Glutamatergic neuron (in vitro differentiated cells): ENCODE data around the gene FAM171A1. TPM values are rescaled to one million over a fixed set of nuclear protein-coding genes. Genes with fewer than 3 reads are reported as not detected.

Experiments used
- DNase-seq: peaks from one replicate; pipeline ENCODE4 v3.0.0; 2022
- H3K27ac Mint-ChIP-seq: one replicate; pipeline ENCODE4 v1.8.0; 2020; ENCODE audit warnings: mild to moderate bottlenecking, mixed read lengths, inconsistent platforms; ENCODE audit not compliant: unreplicated experiment
- H3K27me3 Mint-ChIP-seq: one replicate; pipeline ENCODE4 v1.8.0; 2020; ENCODE audit warnings: mild to moderate bottlenecking, moderate library complexity, mixed read lengths, inconsistent platforms; ENCODE audit not compliant: unreplicated experiment
- H3K36me3 Mint-ChIP-seq: one replicate; pipeline ENCODE4 v1.8.0; 2020; ENCODE audit warnings: mild to moderate bottlenecking, mixed read lengths, inconsistent platforms; ENCODE audit not compliant: unreplicated experiment
- H3K4me1 Mint-ChIP-seq: one replicate; pipeline ENCODE4 v1.8.0; 2020; ENCODE audit warnings: mild to moderate bottlenecking, low read depth, mixed read lengths, inconsistent platforms; ENCODE audit not compliant: unreplicated experiment
- H3K4me3 Mint-ChIP-seq: one replicate; pipeline ENCODE4 v1.8.0; 2020; ENCODE audit warnings: mild to moderate bottlenecking, mixed read lengths, inconsistent platforms; ENCODE audit not compliant: unreplicated experiment
- H3K9me3 Mint-ChIP-seq: one replicate; pipeline ENCODE4 v1.8.0; 2020; ENCODE audit warnings: mild to moderate bottlenecking, moderate library complexity, mixed read lengths, inconsistent platforms; ENCODE audit not compliant: unreplicated experiment
- CTCF ChIP-seq: fragments of 200-600 bp; sonication (generic); IDR thresholded peaks from one replicate; pipeline ENCODE4 v1.5.0; 2021; ENCODE audit not compliant: partially characterized antibody, unreplicated experiment
- total RNA-seq: library from RNA; stranded (reverse); fragmentation: NEBNext Ultra II Directional; extraction: Animal tissue kit (Norgen Biotek cat#: 25700); gene quantifications from one replicate; pipeline ENCODE4 v1.2.1, GENCODE V29; 2021; ENCODE audit not compliant: unreplicated experiment

FAM171A1 gene
- total RNA-seq, 1 donor from 2014 or later: 186 TPM

GRCh38 chr10:15230257-15230656 is 140.8 kb downstream of the FAM171A1 start:
- Mint-ChIP-seq H3K4me3 (no peak overlapping the region), H3K9me3 (peaks cover 10% of the 10 kb centered on the region), H3K27ac (no peak overlapping the region), H3K4me1 (peaks cover 17% of the 10 kb centered on the region), H3K27me3 (peaks cover 9% of the 10 kb centered on the region), H3K36me3 (peaks cover 11% of the 10 kb centered on the region)
- TF ChIP-seq CTCF: no peak
- no peak for DNase-seq

DNA sequence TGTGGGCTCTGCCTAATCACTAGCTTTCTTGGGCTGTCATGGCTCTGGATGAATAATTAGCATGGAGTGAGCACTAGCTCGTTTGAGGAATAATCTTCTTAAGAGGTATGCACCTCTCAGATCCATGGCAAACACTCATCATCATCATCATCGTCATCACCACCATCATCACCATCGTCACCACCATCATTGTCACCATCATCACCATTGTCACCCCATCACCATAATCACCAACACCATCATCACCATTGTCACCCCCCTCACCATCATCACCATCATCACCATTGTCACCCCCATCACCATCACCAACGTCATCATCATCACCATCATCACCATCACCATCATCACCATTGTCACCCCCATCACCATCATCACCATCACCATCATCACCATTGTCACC is 141.8 kb downstream of the FAM171A1 start:
- no peak for DNase-seq
- Mint-ChIP-seq H3K4me3 (no peak overlapping the region), H3K9me3 (peaks cover 18% of the 10 kb centered on the region), H3K27ac (no peak overlapping the region), H3K36me3 (peaks cover 21% of the 10 kb centered on the region), H3K4me1 (peaks cover 21% of the 10 kb centered on the region), H3K27me3 (peaks cover 9% of the 10 kb centered on the region)
- TF ChIP-seq CTCF: no peak

- no peak for DNase-seq
- peaks cover 15% of the 10 kb centered on the region for H3K27me3 Mint-ChIP-seq
- no peak for TF ChIP-seq CTCF
- peaks cover 21% of the 10 kb centered on the region for H3K4me1 Mint-ChIP-seq
- peaks cover 26% of the 10 kb centered on the region for H3K36me3 Mint-ChIP-seq
- H3K9me3 Mint-ChIP-seq: peaks cover 20% of the 10 kb centered on the region
- H3K4me3 Mint-ChIP-seq: no peak overlapping the region
- H3K27ac Mint-ChIP-seq: no peak overlapping the region
These were observed 142.7 kb downstream of the FAM171A1 start for GRCh38 chr10:15228426-15228825.

DNA sequence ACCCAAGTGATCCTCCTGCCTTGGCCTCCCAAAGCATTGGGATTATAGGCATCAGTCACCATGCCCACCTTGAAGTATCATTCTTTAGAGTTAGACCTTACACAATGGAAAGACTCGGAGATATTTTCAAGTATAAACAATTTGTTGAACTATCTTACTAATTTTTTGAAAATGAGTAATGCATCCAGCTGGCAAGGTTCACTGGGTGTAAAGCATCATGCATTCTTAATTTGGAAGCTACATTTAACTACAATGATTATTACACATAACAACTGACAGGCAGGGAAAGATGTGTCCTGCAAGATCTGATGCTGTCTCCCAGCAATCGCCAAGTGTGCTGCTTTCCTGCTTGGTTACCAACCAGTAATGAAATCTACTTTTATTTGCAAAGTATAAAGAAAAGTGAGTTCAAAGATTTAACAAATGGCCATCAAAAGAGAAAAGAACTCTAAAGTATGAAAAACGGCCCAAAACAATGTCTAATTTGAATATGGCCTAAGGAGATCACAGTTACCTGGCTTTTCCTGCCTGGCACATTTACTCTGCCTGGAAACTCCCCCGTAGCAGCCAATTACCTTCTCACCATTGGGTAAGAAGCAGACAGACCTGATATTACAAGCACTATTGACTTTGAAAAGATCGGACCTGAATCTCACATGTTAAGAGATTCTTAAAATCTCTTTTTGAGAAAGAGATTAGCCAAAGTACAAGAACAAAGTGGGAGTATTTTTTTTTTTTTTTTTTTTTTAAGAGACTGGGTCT is 143.3 kb downstream of the FAM171A1 start:
- Mint-ChIP-seq H3K27me3 (peaks cover 16% of the 10 kb centered on the region), H3K36me3 (peaks cover 26% of the 10 kb centered on the region), H3K4me3 (no peak overlapping the region), H3K4me1 (peaks cover 21% of the 10 kb centered on the region), H3K27ac (no peak overlapping the region), H3K9me3 (peaks cover 20% of the 10 kb centered on the region)
- no peak for DNase-seq
- TF ChIP-seq CTCF: no peak

DNA sequence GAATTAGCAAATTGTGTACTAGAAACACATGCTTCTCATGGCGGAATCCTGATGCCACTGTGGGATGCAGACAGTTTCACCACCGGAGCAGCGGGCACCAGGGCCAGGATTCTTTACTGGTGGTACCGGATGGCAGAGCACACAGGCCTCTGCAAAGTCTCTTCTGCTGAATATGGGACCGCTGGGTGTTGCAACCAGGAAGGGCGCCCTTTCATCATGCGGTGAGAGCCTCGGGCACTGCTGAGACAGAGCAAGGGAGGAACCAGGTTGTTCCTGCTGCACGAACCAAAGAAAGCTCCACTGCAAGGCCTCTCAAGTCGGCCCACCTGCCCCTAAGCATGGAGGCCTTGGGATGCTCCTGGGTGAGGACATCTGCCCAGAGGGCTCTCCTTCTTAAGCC is 145.6 kb downstream of the FAM171A1 start:
- no peak for DNase-seq
- Mint-ChIP-seq H3K27me3 (peaks cover 16% of the 10 kb centered on the region), H3K9me3 (peaks cover 24% of the 10 kb centered on the region), H3K4me1 (peaks cover 32% of the 10 kb centered on the region), H3K4me3 (no peak overlapping the region), H3K36me3 (peaks cover 26% of the 10 kb centered on the region), H3K27ac (peak overlapping the region; percentile 39)
- TF ChIP-seq CTCF: no peak
